Smooth muscle cell of the brain vasculature (primary cell): ENCODE data around the gene GRIA1.

Experiments
- DNase-seq: peaks from one replicate; pipeline ENCODE4 v3.0.0-alpha.2; 2012; ENCODE audit warnings: low read depth, low spot score

Gene GRIA1

DNA sequence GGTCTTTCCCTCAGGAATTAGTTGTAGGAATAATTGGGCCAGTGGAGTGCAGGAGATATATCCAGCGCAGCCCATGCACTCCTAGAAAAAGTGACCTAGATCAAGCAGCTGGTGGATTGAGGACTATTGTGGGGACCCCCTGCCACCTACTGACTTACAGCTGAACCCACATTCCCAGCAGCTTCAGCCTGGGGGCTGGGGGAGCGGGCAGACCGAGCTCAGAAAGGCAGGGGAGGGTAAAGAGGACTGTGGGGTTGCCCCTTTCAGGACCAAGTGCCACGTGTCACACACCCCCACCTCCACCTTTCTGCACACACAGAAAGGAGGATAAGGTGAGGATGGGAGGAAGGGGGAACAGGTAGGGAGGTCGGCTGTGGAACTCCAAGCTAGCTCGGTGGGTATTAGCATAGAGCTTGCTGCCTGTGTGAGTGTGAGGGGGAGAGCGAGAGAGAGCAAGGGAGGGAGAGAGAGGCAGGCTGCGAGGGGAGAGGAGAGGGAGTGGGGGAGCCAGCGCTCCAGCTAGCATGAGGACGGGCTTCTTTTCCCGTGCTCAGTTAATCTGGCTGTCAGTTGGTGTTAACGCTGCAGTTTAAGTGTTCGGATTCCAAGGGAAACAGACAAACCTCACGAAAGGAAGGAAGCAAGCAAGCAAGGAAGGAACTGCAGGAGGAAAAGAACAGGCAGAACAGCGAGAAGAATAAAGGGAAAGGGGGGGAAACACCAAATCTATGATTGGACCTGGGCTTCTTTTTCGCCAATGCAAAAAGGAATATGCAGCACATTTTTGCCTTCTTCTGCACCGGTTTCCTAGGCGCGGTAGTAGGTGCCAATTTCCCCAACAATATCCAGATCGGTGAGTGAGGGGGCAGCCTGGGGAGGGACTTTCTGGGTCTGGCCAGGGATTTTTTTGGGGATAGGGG lies at the start of gene GRIA1:
Gene GRIA1, plus strand, starts transcription at position 553 of the 920 bp plus-strand sequence.
- no peak for DNase-seq

DNA sequence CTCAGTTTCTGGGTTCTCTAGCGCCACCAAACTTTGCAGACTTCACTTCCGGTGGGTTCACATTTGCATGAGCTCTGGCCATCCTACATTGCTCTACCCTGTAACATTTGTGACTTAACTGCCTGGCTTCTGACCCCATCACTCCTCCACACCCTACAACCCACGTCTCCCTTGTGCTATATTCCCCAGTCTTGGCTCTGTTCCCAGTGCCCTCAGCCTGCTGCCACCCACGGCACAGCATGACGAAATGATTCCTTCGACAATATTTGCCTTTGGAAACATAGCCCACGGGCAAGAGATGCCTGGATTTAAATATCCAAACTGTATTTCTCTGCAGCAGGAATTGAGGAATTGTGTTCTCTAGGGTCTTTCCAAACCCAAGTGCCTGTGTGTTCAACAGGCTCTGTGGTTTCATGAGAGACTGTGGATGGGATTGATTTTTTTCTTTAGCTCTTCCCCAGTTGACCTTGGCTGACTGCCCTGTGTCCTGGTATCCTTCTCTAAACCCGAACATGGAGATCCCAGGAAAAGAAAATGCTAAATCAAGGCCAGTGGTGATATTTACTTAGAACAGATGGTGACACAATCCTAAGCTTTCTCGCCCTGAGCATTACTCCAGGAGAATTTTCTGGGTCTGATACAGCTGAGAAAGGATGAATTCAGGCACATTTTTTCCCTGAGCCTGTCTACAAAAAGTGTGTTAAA lies 44.4 kb upstream of the GRIA1 start:
- peak; percentile 6 for DNase-seq

DNA sequence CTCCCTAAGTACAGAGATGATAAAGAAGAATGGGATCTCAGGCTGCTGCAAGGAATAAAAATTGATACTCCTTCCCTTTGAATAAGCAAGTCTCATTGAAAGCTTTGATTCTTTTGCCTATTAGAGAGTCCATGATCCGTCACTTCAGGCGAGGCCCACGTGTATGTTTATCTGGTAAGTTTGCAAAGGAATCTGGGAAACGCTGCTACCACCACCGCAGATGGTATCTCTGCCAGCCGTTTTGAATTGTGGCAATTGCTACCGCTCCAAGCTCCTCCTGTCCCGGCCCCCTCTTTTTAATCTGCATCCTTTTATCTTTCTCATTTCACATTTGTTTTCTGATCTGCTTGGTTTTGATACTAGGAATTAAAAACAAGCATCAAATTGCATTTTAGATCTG lies 42.9 kb upstream of the GRIA1 start:
- DNase-seq: no peak

DNA sequence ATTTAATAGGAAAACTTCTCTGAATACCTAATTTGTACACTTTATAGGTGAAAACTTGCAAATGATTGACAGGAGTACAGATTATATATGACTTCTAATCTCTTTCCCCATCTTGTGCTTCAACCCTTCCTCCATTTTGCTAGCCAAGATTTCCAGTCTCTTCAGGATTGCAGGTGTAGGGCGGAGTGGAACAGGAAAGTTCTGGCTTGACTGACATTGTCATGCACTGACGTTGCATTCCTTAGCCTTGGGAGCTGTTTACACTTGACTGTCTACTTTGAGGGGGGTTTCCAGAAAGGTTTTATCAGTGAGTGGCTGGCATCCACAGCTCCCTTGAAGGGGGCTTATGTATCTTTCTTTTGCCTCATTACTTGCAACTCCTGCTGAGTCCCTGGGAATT lies 34.1 kb upstream of the GRIA1 start:
- DNase-seq: no peak

DNA sequence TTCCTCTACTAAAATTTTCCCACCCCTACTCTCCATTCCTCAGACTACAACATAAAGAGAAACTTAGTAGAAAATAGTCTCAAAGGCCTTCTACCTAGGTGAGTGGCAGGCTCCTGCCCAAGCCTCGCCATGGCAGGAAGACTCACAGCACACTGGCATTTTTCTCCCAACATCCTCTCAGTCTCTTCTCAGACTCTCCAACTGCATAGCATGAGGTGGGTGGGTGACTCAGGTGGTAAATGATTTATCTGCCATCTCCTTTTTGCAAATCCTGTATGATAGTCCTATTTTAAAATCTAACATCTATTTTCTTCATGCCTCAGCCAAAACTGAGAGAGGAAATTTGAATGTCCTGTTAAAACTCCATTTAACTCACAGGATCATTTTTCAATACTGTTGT lies 33.5 kb upstream of the GRIA1 start:
- no peak for DNase-seq

GRCh38 chr5:153458268-153458667 lies 32.2 kb upstream of the GRIA1 start:
- no peak for DNase-seq

- no peak for DNase-seq
Observed at GRCh38 chr5:153459051-153459743, 31.3 kb upstream of the GRIA1 start.

DNA sequence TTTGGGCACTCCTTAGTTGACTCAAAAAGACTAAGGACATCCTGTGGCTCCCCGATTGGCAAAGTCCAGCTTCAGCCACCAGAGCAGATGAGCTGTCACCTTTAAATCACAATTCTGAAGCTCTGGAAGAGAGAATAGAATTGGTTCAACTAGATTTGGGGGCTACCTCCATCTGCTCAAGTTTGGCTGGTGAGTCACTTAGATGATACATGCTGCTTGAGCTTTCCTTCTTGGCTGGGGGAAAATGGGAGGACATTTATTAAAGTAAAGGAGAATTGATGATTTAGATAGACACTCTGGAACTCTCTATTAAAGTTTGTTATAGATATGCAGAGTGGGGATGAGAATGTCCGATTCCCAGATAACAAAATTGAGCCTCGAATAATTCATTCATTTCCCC lies 30.0 kb upstream of the GRIA1 start:
- DNase-seq: no peak

DNA sequence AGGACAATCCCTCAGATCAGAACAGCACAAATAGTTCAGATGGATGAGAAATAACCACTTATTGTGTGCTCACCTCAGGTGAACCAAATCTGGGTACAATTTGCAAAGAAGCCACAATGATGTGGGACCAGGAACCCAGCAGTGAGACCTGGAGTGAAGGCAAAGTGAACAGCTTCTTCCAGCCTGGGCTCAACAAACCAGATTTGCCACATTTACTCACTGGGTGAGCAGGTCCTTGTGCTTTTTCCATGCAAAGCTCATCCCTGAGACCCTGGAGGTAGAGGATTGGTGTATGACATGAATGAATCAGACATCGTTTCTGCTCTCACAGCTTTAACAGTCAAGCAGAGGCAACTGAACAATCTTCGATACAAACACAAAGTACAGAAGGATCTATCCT lies 29.1 kb upstream of the GRIA1 start:
- DNase-seq: no peak

- DNase-seq: peak; percentile 6
Observed at GRCh38 chr5:153463806-153464205, 26.7 kb upstream of the GRIA1 start.

GRCh38 chr5:153467546-153467945 lies 22.9 kb upstream of the GRIA1 start:
- no peak for DNase-seq

- DNase-seq: no peak
Observed at GRCh38 chr5:153469423-153469822, 21.0 kb upstream of the GRIA1 start.

DNA sequence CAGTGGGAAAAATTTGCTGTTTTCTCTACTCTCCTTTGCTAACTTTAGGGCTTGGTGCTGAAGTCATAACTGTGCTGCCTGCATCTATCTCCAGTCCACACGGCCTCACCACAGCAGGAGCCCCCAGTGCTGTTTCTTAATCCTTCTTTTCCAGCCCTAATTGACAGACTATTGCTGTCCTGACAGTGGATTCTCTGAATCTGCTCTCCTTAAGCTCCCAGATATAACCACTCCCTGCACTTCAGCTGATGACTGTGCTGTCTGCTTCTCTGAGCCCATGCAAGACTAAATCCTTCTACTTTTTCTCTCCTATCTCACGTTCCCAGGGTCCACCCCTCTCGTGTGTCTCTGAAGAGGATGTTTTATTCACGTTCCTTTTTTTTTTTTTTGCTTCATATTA lies 19.7 kb upstream of the GRIA1 start:
- DNase-seq: no peak

DNA sequence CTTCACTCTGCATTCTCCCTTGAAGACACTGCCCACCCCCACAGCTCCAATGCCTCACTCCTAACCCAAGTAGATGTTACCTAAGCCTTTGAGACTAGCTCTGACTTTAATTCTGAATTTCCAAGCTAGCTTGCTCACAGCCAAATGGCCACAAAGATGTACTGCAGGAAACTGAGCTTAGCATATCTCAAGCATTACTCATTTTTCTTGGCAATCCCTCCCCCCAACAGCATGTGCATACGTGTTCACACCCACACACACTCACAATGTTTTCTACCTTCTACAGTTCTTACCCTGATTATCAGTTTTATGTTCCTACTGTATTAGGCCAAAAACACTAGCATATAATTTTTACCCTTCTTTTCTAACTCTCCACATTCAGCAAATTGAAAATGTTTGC lies 13.7 kb upstream of the GRIA1 start:
- DNase-seq: peak; percentile 7

DNA sequence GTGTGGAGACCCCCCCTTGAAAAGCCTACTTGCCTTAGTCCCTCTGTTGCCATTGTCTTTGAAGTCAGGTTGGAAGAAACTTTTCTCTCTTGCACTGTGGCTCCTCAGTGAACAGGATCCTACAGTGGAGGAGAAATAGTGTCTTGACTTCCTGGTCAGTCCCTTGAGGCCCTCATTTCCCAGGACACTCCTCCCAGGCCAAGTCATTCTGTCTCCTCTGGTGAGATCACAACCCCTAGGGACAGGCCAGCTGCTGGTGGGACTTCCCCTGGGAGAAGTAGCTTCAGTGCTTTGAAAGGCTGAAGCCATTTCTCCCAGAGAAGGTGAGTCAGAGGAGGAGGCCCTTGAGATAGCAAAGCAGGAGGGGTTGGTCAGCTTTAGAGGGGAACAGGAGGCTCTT lies 10.1 kb upstream of the GRIA1 start:
- no peak for DNase-seq

- no peak for DNase-seq
Observed at GRCh38 chr5:153483482-153483881, 7.0 kb upstream of the GRIA1 start.

- no peak for DNase-seq
Observed at GRCh38 chr5:153485641-153486040, 4.8 kb upstream of the GRIA1 start.

- no peak for DNase-seq
Observed at GRCh38 chr5:153486771-153487170, 3.7 kb upstream of the GRIA1 start.

GRCh38 chr5:153489611-153490010 lies 859 bp upstream of the GRIA1 start:
- DNase-seq: no peak

- DNase-seq: no peak
Observed at GRCh38 chr5:153491038-153491744, 721 bp downstream of the GRIA1 start.

GRCh38 chr5:153491856-153492255 lies 1.4 kb downstream of the GRIA1 start:
- DNase-seq: no peak

DNA sequence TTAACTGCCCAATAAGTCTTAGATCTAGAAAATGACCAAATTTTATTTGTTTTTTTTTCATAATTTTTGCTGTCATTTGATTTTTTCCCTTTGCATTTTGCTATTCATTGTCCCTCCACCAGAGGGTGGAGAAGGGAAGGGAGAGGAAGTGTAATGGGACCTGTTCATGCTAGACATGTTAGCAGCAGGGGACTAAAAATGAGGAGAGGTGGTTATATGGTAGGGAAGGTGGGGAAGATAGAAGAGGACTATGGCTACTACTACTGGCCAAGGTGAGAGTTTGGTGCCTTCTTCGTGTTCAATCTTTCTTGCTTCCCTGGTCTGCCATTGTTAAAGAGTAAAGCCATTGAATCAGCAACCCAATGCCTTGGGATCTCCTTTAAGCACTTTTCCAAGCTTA lies 6.4 kb downstream of the GRIA1 start:
- no peak for DNase-seq
